Activated CD8-positive, alpha-beta memory T cell treated with anti-CD3 and anti-CD28 coated beads for 36 hours (primary cell): Measurements from ENCODE around the gene OAF. TPM values are rescaled to one million over a fixed set of nuclear protein-coding genes. Genes with fewer than 3 reads are reported as not detected.

ENCODE experiments used
- CTCF ChIA-PET: fragments of 350-600 bp; sonication (Branson Sonifier 250); formaldehyde crosslinking; loops from one replicate; lab custom pipeline; 2021; ENCODE audit warnings: antibody characterized with exemption; lab: Charles Lee
- POLR2A ChIA-PET: fragments of 350-600 bp; sonication (Branson Sonifier 250); formaldehyde crosslinking; loops from one replicate; lab custom pipeline; 2021; ENCODE audit warnings: antibody characterized with exemption; lab: Charles Lee
- total RNA-seq, 2 experiments: library from RNA; stranded (reverse); gene quantifications; one replicate each; pipeline ENCODE4 v1.2.3, GENCODE V29; 2021

Gene OAF
- total RNA-seq, 2 experiments from 2014 or later = 3.6 to 4.8 TPM

GRCh38 chr11:120197251-120197891, 13.5 kb upstream of the OAF start:
- POLR2A ChIA-PET = no interaction called here
- CTCF ChIA-PET = interaction anchor here (0.6 kb wide), 1 partner anchor 91 kb away, joined by 3 read pairs; no protein-coding TSS in a partner anchor

GRCh38 chr11:120197977-120198376, 12.9 kb upstream of the OAF start:
- POLR2A ChIA-PET = no interaction called here
- CTCF ChIA-PET = interaction anchor here (0.6 kb wide), 1 partner anchor 92 kb away, joined by 3 read pairs; no protein-coding TSS in a partner anchor

GRCh38 chr11:120198403-120198786, 12.4 kb upstream of the OAF start:
- POLR2A ChIA-PET = no interaction called here
- CTCF ChIA-PET = no interaction called here

- POLR2A ChIA-PET = no interaction called here
- CTCF ChIA-PET = no interaction called here
Measured at GRCh38 chr11:120198787-120199469, 11.9 kb upstream of the OAF start.

- CTCF ChIA-PET = no interaction called here
- POLR2A ChIA-PET = no interaction called here
Measured at GRCh38 chr11:120199613-120200012, 11.2 kb upstream of the OAF start.

GRCh38 chr11:120200677-120201076, 10.2 kb upstream of the OAF start:
- ChIA-PET POLR2A (no interaction called here), CTCF (no interaction called here)

GRCh38 chr11:120201653-120202052, 9.2 kb upstream of the OAF start:
- ChIA-PET POLR2A (no interaction called here), CTCF (no interaction called here)

- ChIA-PET CTCF (interaction anchor here (1.0 kb wide), 1 partner anchor 32 kb away, joined by 3 read pairs; no protein-coding TSS in a partner anchor), POLR2A (no interaction called here)
Measured at GRCh38 chr11:120203626-120204025, 7.2 kb upstream of the OAF start.

- CTCF ChIA-PET = no interaction called here
Measured at GRCh38 chr11:120205596-120206161, 5.2 kb upstream of the OAF start.

GRCh38 chr11:120207512-120207911, 3.3 kb upstream of the OAF start:
- CTCF ChIA-PET = no interaction called here
- POLR2A ChIA-PET = no interaction called here

More at GRCh38 chr11:120205596-120206161, 5.2 kb upstream of the OAF start:
- POLR2A ChIA-PET = no interaction called here

GRCh38 chr11:120208001-120208441, 2.8 kb upstream of the OAF start:
- ChIA-PET CTCF (no interaction called here), POLR2A (no interaction called here)

GRCh38 chr11:120208777-120209176, 2.1 kb upstream of the OAF start:
- ChIA-PET POLR2A (no interaction called here), CTCF (no interaction called here)

- POLR2A ChIA-PET = no interaction called here
- CTCF ChIA-PET = no interaction called here
Measured at GRCh38 chr11:120209746-120210625, 846 bp upstream of the OAF start.

GRCh38 chr11:120211522-120212258, 858 bp downstream of the OAF start:
- POLR2A ChIA-PET = no interaction called here
- CTCF ChIA-PET = interaction anchor here (1.1 kb wide), 1 partner anchor 91 kb away, joined by 4 read pairs; no protein-coding TSS in a partner anchor

- CTCF ChIA-PET = interaction anchor here (0.7 to 1.1 kb wide), 2 partner anchors 86 to 91 kb away, joined by 3 to 4 read pairs; no protein-coding TSS in a partner anchor
- POLR2A ChIA-PET = no interaction called here
Measured at GRCh38 chr11:120212259-120212878, 1.5 kb downstream of the OAF start.

GRCh38 chr11:120212926-120213325, 2.1 kb downstream of the OAF start:
- ChIA-PET CTCF (interaction anchor here (0.7 to 1.2 kb wide), 3 partner anchors 86 to 90 kb away, joined by 3 to 4 read pairs (median 3); no protein-coding TSS in a partner anchor), POLR2A (no interaction called here)

GRCh38 chr11:120214581-120214980, 3.7 kb downstream of the OAF start:
- ChIA-PET POLR2A (no interaction called here), CTCF (interaction anchor here (0.7 kb wide), 1 partner anchor 11 kb away, joined by 3 read pairs; no protein-coding TSS in a partner anchor)

- CTCF ChIA-PET = no interaction called here
- POLR2A ChIA-PET = no interaction called here
Measured at GRCh38 chr11:120215634-120216033, 4.8 kb downstream of the OAF start.
